H9 (cell line): ENCODE data around the gene GGPS1. TPM values are rescaled to one million over a fixed set of nuclear protein-coding genes. Genes with fewer than 3 reads are reported as not detected.

Experiments used
- DNase-seq: peaks from one replicate; pipeline ENCODE4 v3.0.0-alpha.2; 2017
- H2AFZ ChIP-seq: one replicate; pipeline ENCODE4 v1.6.1; 2013; ENCODE audit warnings: mild to moderate bottlenecking, low read length, control low read depth, moderate library complexity
- H2AK5ac ChIP-seq: 2 replicates; pipeline ENCODE4 v1.6.1; 2013; ENCODE audit warnings: low read length, control low read depth, mixed read lengths; ENCODE audit not compliant: insufficient read length
- H2BK120ac ChIP-seq: one replicate; pipeline ENCODE4 v1.6.1; 2013; ENCODE audit warnings: low read depth, mild to moderate bottlenecking, low read length, control low read depth, inconsistent platforms; ENCODE audit not compliant: poor library complexity, severe bottlenecking
- H2BK12ac ChIP-seq: 2 replicates; pipeline ENCODE4 v1.6.1; 2013; ENCODE audit warnings: low read length, control low read depth, mixed read lengths, low read depth; ENCODE audit not compliant: insufficient read length
- H2BK15ac ChIP-seq: 2 replicates; pipeline ENCODE4 v1.6.1; 2013; ENCODE audit warnings: low read depth, low read length, control low read depth
- H2BK20ac ChIP-seq: one replicate; pipeline ENCODE4 v1.6.1; 2013; ENCODE audit warnings: low read depth, mild to moderate bottlenecking, low read length, control low read depth, inconsistent platforms; ENCODE audit not compliant: poor library complexity, severe bottlenecking
- H2BK5ac ChIP-seq: 2 replicates; pipeline ENCODE4 v1.6.1; 2013; ENCODE audit warnings: low read length, control low read depth, mixed read lengths; ENCODE audit not compliant: insufficient read length
- H3K14ac ChIP-seq: 2 replicates; pipeline ENCODE4 v1.6.1; 2013; ENCODE audit warnings: low read length, control low read depth; ENCODE audit not compliant: insufficient read depth
- H3K18ac ChIP-seq: 2 replicates; pipeline ENCODE4 v1.6.1; 2013; ENCODE audit warnings: low read depth, mild to moderate bottlenecking, mixed read lengths, low read length, control low read depth; ENCODE audit not compliant: insufficient read length
- H3K23ac ChIP-seq: 2 replicates; pipeline ENCODE4 v1.6.1; 2013; ENCODE audit warnings: low read length, control low read depth, mixed read lengths, low read depth; ENCODE audit not compliant: insufficient read length
- H3K23me2 ChIP-seq: 2 replicates; pipeline ENCODE4 v1.6.1; 2013; ENCODE audit warnings: low read depth, mild to moderate bottlenecking, mixed read lengths, low read length, control low read depth; ENCODE audit not compliant: insufficient read length, poor library complexity, severe bottlenecking
- H3K27ac ChIP-seq: 2 replicates; pipeline ENCODE4 v1.5.1; 2013; ENCODE audit warnings: low read length, control low read depth, mixed read lengths, low read depth; ENCODE audit not compliant: insufficient read length
- H3K27me3 ChIP-seq: 2 replicates; pipeline ENCODE4 v1.6.1; 2013; ENCODE audit warnings: low read length, control low read depth, inconsistent platforms; ENCODE audit not compliant: insufficient read depth
- H3K4ac ChIP-seq: 2 replicates; pipeline ENCODE4 v1.6.1; 2013; ENCODE audit warnings: low read depth, mild to moderate bottlenecking, control low read depth, inconsistent platforms, low read length, moderate library complexity
- H3K4me1 ChIP-seq: 2 replicates; pipeline ENCODE4 v1.6.1; 2013; ENCODE audit warnings: low read length, control low read depth, inconsistent platforms; ENCODE audit not compliant: insufficient read depth
- H3K4me2 ChIP-seq: 2 replicates; pipeline ENCODE4 v1.6.1; 2013; ENCODE audit warnings: low read length, control low read depth, mixed read lengths; ENCODE audit not compliant: insufficient read length, insufficient read depth
- H3K56ac ChIP-seq: 2 replicates; pipeline ENCODE4 v1.6.1; 2013; ENCODE audit warnings: low read depth, mild to moderate bottlenecking, mixed read lengths, low read length, control low read depth; ENCODE audit not compliant: insufficient read length
- H3K79me1 ChIP-seq: 2 replicates; pipeline ENCODE4 v1.6.1; 2013; ENCODE audit warnings: low read depth, mild to moderate bottlenecking, moderate library complexity, low read length, control low read depth, inconsistent platforms; ENCODE audit not compliant: insufficient read depth, poor library complexity, severe bottlenecking
- H3K79me2 ChIP-seq: 2 replicates; pipeline ENCODE4 v1.6.1; 2013; ENCODE audit warnings: low read length, control low read depth, inconsistent platforms; ENCODE audit not compliant: insufficient read depth
- H3K9ac ChIP-seq: 2 replicates; pipeline ENCODE4 v1.6.1; 2013; ENCODE audit warnings: low read length, control low read depth, mixed read lengths; ENCODE audit not compliant: insufficient read length; ENCODE audit errors: extremely low read depth
- H3K9me3 ChIP-seq: one replicate; pipeline ENCODE4 v1.6.1; 2013; ENCODE audit warnings: low read depth, low read length, inconsistent platforms; ENCODE audit not compliant: control insufficient read depth
- H3T11ph ChIP-seq: one replicate; pipeline ENCODE4 v1.6.1; 2013; ENCODE audit warnings: mild to moderate bottlenecking, low read length, control low read depth, inconsistent platforms
- H4K20me1 ChIP-seq: one replicate; pipeline ENCODE4 v1.6.1; 2013; ENCODE audit not compliant: control insufficient read depth, insufficient read length, insufficient read depth
- H4K5ac ChIP-seq: 2 replicates; pipeline ENCODE4 v1.6.1; 2013; ENCODE audit warnings: low read depth, mild to moderate bottlenecking, mixed read lengths, low read length, control low read depth; ENCODE audit not compliant: insufficient read length
- H4K8ac ChIP-seq: replicated peaks from 2 replicates; pipeline ENCODE4 v1.6.1; 2013; ENCODE audit warnings: low read length, control low read depth, mixed read lengths, low read depth; ENCODE audit not compliant: insufficient read length
- H4K91ac ChIP-seq: 2 replicates; pipeline ENCODE4 v1.6.1; 2013; ENCODE audit warnings: low read depth, mild to moderate bottlenecking, moderate library complexity, mixed read lengths, low read length, control low read depth; ENCODE audit not compliant: insufficient read length
- H3K27ac Mint-ChIP-seq, 3 experiments: 2 replicates in 2 of 3; 3 replicates in 1 of 3; pipeline ENCODE4 v1.8.0; 2020 to 2021; ENCODE audit warnings: mixed read lengths in 3 of 3, mild to moderate bottlenecking in 1 of 3, moderate library complexity in 1 of 3
- H3K27me3 Mint-ChIP-seq: 2 replicates; pipeline ENCODE4 v1.8.0; 2021; ENCODE audit warnings: low read depth, mild to moderate bottlenecking, moderate library complexity, mixed read lengths
- H3K36me3 Mint-ChIP-seq, 3 experiments: 2 replicates in 2 of 3; 3 replicates in 1 of 3; pipeline ENCODE4 v1.8.0; 2020 to 2021; ENCODE audit warnings: low read depth in 3 of 3, mixed read lengths in 3 of 3; ENCODE audit not compliant: insufficient read depth in 1 of 3
- H3K4me1 Mint-ChIP-seq, 2 experiments: 2 replicates each; pipeline ENCODE4 v1.8.0; 2020; ENCODE audit warnings: mixed read lengths in 2 of 2
- H3K4me3 Mint-ChIP-seq, 2 experiments: 2 replicates in 1 of 2; 3 replicates in 1 of 2; pipeline ENCODE4 v1.8.0; 2020 to 2021; ENCODE audit warnings: mild to moderate bottlenecking in 2 of 2, mixed read lengths in 2 of 2, moderate library complexity in 1 of 2
- H3K9me3 Mint-ChIP-seq, 2 experiments: 2 replicates in 1 of 2; 3 replicates in 1 of 2; pipeline ENCODE4 v1.8.0; 2020; ENCODE audit warnings: mild to moderate bottlenecking in 2 of 2, mixed read lengths in 2 of 2, moderate library complexity in 1 of 2
- CTCF ChIP-seq: fragments of 200-600 bp; sonication (generic); conservative IDR thresholded peaks from 3 replicates; pipeline ENCODE4 v1.8.0; 2021; ENCODE audit warnings: antibody characterized with exemption, mild to moderate bottlenecking
- WGBS: extraction: QIAGEN DNeasy Blood & Tissue Kit; methylation state at CpG from one replicate; pipeline ENCODE4 v1.1.7; 2013; ENCODE audit warnings: missing lambda C conversion rate, low lambda C conversion rate, mixed read lengths; ENCODE audit not compliant: insufficient read length; ENCODE audit errors: extremely low coverage; 5-methylcytosine and 5-hydroxymethylcytosine counted together
- total RNA-seq: library from RNA; stranded (reverse); gene quantifications from 2 replicates; pipeline ENCODE4 v1.2.1, GENCODE V29; 2021

Gene GGPS1
- total RNA-seq, 1 experiment from 2014 or later = 44.7 TPM

GRCh38 chr1:235319255-235319654, 9.1 kb upstream of the GGPS1 start:
- no peaks in the 10 kb centered on the region; the same call in 1 of the 2 replicates for H3K4me1 ChIP-seq
- H4K91ac ChIP-seq = no peak overlapping the region
- H2BK15ac ChIP-seq = no peak overlapping the region
- WGBS = no CpG with 5 or more reads among the region's 2 CpGs
- no peak overlapping the region for H2BK12ac ChIP-seq
- H3K56ac ChIP-seq = no peak overlapping the region
- Mint-ChIP-seq H3K4me3 (no peak overlapping the region), H3K4me1 (peaks cover 11 to 14% of the 10 kb centered on the region in 2 experiments), H3K9me3 (no peaks in the 10 kb centered on the region), H3K36me3 (peaks cover 20 to 46% (median 29%) of the 10 kb centered on the region in 3 experiments; a peak in 6 of 7 replicates), H3K27me3 (no peaks in the 10 kb centered on the region), H3K27ac (peak overlapping the region in 2 of 3 experiments; percentile 46; a peak in 3 of 7 replicates)
- no peak overlapping the region for H3K23ac ChIP-seq
- H3K23me2 ChIP-seq = no peaks in the 10 kb centered on the region
- no peaks in the 10 kb centered on the region for H3K9me3 ChIP-seq
- H3K18ac ChIP-seq = no peak overlapping the region
- H2BK5ac ChIP-seq = no peak overlapping the region
- TF ChIP-seq CTCF = no peak
- H4K5ac ChIP-seq = no peak overlapping the region
- H3K27ac ChIP-seq = no peak overlapping the region
- H3K4ac ChIP-seq = no peak overlapping the region
- H2AK5ac ChIP-seq = no peak overlapping the region
- DNase-seq = no peak
- H3K9ac ChIP-seq = no peak overlapping the region
- no peaks in the 10 kb centered on the region for H4K20me1 ChIP-seq
- no peak overlapping the region for H2BK20ac ChIP-seq
- H3K14ac ChIP-seq = no peak overlapping the region
- no peak overlapping the region for H3K4me2 ChIP-seq
- peaks cover 14% of the 10 kb centered on the region for H3K79me1 ChIP-seq
- H2BK120ac ChIP-seq = no peak overlapping the region
- H3K27me3 ChIP-seq = no peaks in the 10 kb centered on the region
- H3K79me2 ChIP-seq = peaks cover 54% of the 10 kb centered on the region
- no peak overlapping the region for H3T11ph ChIP-seq
- H4K8ac ChIP-seq = no peak overlapping the region
- no peak overlapping the region for H2AFZ ChIP-seq
